MCF 10A (cell line): ENCODE data around the gene ZNF593OS. TPM values are rescaled to one million over a fixed set of nuclear protein-coding genes. Genes with fewer than 3 reads are reported as not detected.

ENCODE experiments used
- BruUV-seq: library from RNA; stranded (reverse); fragments of 400-500 nt; replicated peaks from 2 replicates; lab custom pipeline; 2021; lab: Mats Ljungman, UMichigan
- CTCF ChIA-PET: fragments of 300-600 bp; sonication (Branson Sonifier 250); formaldehyde crosslinking; extraction: SDS; loops from one replicate; lab custom pipeline; 2021; ENCODE audit warnings: antibody characterized with exemption, inconsistent platforms; lab: Yijun Ruan, JAX
- POLR2A ChIA-PET: fragments of 300-600, 350-650 bp; sonication (Branson Sonifier 250); formaldehyde crosslinking; extraction: SDS; loops from one replicate; lab custom pipeline; 2020; ENCODE audit warnings: antibody characterized with exemption, inconsistent platforms; lab: Yijun Ruan, JAX
- DNase-seq: peaks from one replicate; pipeline ENCODE4 v3.0.0-alpha.2; 2018; ENCODE audit not compliant: unreplicated experiment
- H3K27ac Mint-ChIP-seq: one replicate; pipeline ENCODE4 v1.8.0; 2022; ENCODE audit warnings: mild to moderate bottlenecking, low read depth, mixed read lengths; ENCODE audit not compliant: unreplicated experiment
- H3K27me3 Mint-ChIP-seq: one replicate; pipeline ENCODE4 v1.8.0; 2022; ENCODE audit warnings: mixed read lengths; ENCODE audit not compliant: insufficient read depth, unreplicated experiment
- H3K36me3 Mint-ChIP-seq: one replicate; pipeline ENCODE4 v1.8.0; 2022; ENCODE audit warnings: mild to moderate bottlenecking, moderate library complexity, mixed read lengths; ENCODE audit not compliant: insufficient read depth, unreplicated experiment
- H3K4me1 Mint-ChIP-seq: one replicate; pipeline ENCODE4 v1.8.0; 2022; ENCODE audit warnings: mixed read lengths; ENCODE audit not compliant: insufficient read depth, unreplicated experiment
- H3K4me3 Mint-ChIP-seq: one replicate; pipeline ENCODE4 v1.8.0; 2022; ENCODE audit warnings: mild to moderate bottlenecking, moderate library complexity, mixed read lengths; ENCODE audit not compliant: unreplicated experiment
- H3K9me3 Mint-ChIP-seq: one replicate; pipeline ENCODE4 v1.8.0; 2022; ENCODE audit warnings: mixed read lengths; ENCODE audit not compliant: unreplicated experiment
- intact Hi-C: fragments of 100-400 bp; cut with micrococcal nuclease; formaldehyde crosslinking; loops from 2 replicates; pipeline ENCODE4 v1.14.1; 2022
- total RNA-seq: library from RNA; stranded (reverse); gene quantifications from 2 replicates; pipeline ENCODE4 v1.2.3, GENCODE V29; 2022
- TF ChIP-seq, protein P1 (sequence below): fragments of 200-600 bp; IDR thresholded peaks from one replicate; pipeline ENCODE4 v1.8.0; 2022; ENCODE audit warnings: antibody characterized with exemption, mild to moderate bottlenecking; ENCODE audit not compliant: unreplicated experiment

Gene ZNF593OS
- total RNA-seq, 1 experiment from 2014 or later, result not detected

DNA sequence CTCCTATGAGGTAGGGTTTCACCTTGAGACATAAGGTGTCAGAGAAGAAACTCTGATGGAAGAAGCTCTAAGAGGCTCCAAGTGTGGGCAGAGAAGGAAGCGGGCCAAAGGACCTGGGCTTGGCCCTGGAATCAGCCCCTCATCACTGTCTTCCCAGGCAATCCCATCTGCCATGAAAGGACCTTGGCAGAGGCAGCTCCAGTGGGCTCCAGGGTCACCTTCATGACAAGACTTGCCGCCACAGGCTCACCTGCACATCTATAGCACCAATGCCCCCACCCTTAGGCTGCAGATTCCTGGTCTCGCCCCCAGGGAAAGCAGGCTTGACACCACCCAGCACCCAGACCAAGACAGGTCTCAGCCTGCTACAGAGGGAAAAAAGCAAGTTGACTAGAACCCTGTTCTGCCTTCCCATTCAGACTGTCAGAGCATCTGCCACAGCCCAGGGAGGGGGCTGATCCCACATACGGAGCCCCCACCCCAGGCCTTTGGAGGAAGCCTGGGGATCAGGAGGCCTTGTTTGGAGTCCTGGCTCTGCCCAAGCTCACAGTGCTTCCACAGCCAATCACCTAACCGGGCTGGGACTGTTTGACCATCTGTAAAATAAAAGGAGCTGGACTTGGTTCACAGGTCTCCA is 13.2 kb downstream of the ZNF593OS start:
- intact Hi-C loops, result no loop called here
- Mint-ChIP-seq H3K4me3 (no peak overlapping the region), H3K27ac (no peak overlapping the region), H3K4me1 (no peaks in the 10 kb centered on the region), H3K27me3 (no peaks in the 10 kb centered on the region), H3K9me3 (no peaks in the 10 kb centered on the region), H3K36me3 (no peaks in the 10 kb centered on the region)
- ChIA-PET POLR2A (no interaction called here), CTCF (interaction anchor here (0.7 to 3.2 kb wide), 3 partner anchors 11 to 259 kb away, joined by 3 to 18 read pairs (median 14); partner anchors contain the start of genes C1orf232 and ZNF593)
- TF ChIP-seq, protein P1, sequence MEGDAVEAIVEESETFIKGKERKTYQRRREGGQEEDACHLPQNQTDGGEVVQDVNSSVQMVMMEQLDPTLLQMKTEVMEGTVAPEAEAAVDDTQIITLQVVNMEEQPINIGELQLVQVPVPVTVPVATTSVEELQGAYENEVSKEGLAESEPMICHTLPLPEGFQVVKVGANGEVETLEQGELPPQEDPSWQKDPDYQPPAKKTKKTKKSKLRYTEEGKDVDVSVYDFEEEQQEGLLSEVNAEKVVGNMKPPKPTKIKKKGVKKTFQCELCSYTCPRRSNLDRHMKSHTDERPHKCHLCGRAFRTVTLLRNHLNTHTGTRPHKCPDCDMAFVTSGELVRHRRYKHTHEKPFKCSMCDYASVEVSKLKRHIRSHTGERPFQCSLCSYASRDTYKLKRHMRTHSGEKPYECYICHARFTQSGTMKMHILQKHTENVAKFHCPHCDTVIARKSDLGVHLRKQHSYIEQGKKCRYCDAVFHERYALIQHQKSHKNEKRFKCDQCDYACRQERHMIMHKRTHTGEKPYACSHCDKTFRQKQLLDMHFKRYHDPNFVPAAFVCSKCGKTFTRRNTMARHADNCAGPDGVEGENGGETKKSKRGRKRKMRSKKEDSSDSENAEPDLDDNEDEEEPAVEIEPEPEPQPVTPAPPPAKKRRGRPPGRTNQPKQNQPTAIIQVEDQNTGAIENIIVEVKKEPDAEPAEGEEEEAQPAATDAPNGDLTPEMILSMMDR, result no peak
- DNase-seq, result no peak
- BruUV-seq, result no TSS peak

DNA sequence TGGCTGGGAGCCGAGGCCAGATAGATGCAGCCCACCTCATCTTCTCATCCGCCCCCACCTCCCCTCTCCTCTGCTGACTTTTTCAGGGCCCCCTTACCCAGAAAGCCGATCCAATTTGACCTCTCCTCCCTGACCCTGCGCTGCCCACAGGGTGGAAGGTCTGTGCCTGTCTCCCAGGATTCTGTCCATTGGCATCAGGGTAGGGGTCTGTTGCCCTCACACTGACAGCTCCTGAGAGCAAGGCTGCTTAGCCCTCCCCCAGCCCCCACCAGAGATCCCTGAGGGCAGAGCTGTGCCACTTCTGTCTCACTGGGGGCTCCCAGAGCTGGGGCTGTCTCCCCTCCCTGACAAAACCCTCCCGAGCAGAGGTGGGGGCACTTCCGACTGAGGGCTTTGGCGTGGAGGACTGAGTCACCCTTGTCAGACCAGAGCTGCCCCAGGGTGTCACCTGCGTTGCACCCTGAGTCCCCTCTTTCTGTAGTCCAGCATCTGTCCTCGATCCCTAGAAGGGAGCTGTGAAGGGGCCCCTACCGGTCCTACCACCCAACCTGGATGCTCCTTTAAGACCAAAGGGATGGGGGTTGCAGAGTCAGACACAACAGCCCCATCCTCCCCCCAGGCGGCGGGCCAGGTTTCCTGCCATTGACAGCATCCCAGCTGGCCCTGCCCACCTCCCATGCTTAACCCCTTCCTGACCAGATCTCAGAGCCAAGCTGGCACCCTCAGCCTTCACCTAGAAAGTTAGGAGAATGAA is 15.2 kb downstream of the ZNF593OS start:
- Mint-ChIP-seq H3K36me3 (no peaks in the 10 kb centered on the region), H3K27me3 (no peaks in the 10 kb centered on the region), H3K9me3 (no peaks in the 10 kb centered on the region), H3K4me1 (no peaks in the 10 kb centered on the region), H3K4me3 (no peak overlapping the region), H3K27ac (no peak overlapping the region)
- CTCF ChIA-PET, result interaction anchor here (0.7 to 3.2 kb wide), 7 partner anchors 11 to 53 kb away, joined by 3 to 18 read pairs (median 9); partner anchors contain the start of genes C1orf232, CNKSR1 and ZNF593
- TF ChIP-seq, protein P1, result no peak
- POLR2A ChIA-PET, result no interaction called here
- intact Hi-C loops, result no loop called here
- DNase-seq, result no peak
- no TSS peak for BruUV-seq

DNA sequence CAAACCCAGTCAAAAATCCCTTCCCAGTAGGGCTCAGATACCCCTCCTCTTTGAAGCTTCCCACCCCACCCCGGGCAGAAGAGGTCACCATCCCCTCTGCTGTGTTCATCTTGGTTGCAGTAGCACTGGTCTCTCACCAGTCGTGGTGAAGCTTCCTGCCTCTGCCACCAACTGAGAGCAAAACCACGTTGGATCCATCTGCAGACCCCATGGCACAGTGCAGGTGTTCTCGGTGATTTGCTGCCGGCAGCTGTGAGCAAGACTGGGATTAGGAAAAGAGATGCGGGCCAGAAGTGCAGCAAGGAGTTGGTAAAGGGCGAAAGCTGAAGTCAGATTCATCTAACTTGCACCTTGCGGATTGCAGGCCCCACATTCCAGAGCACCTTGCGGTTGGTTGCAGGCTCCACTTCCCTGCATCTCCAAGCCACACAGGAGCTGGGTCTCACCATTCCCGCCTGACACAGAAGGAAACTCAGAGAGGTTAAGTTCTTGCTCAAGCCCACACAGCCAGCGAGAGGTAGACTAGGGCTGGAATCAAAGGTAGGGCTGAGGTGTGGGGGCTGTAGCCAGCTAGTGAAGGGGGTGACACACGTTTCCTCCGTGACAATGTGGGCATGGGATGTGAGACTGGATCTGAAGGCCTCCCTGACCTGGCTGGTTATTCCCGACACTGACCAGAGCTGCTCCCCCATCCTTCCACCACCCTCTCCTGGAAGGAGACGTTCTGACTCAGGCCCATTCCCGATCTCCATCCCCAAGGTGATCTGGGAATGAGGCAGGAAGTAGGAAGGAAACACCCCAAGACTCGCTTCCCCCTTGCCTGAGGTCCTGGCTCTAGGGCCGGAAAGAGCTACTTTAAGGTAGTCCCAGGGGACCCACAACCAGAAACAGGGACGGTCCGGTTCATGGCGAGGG is 16.0 kb downstream of the ZNF593OS start:
- CTCF ChIA-PET, result interaction anchor here (0.6 to 3.2 kb wide), 6 partner anchors 11 to 262 kb away, joined by 3 to 14 read pairs (median 3); partner anchors contain the start of genes C1orf232, CNKSR1 and ZNF593

More for the DNA sequence above, 16.0 kb downstream of the ZNF593OS start:
- POLR2A ChIA-PET, result no interaction called here
- H3K4me3 Mint-ChIP-seq, result no peak overlapping the region
- no peak overlapping the region for H3K27ac Mint-ChIP-seq
- H3K4me1 Mint-ChIP-seq, result no peaks in the 10 kb centered on the region
- intact Hi-C loops, result no loop called here
- no TSS peak for BruUV-seq
- TF ChIP-seq, protein P1, result no peak
- no peak for DNase-seq
- no peaks in the 10 kb centered on the region for H3K27me3 Mint-ChIP-seq
- no peaks in the 10 kb centered on the region for H3K36me3 Mint-ChIP-seq
- H3K9me3 Mint-ChIP-seq, result no peaks in the 10 kb centered on the region
